ENCODE data around the gene ROCK2. TPM values are rescaled to one million over a fixed set of nuclear protein-coding genes. Genes with fewer than 3 reads are reported as not detected.

Gene ROCK2
- total and polyA plus RNA-seq, 4 donors: 5.3 to 31.0 (median 12.2) TPM

GRCh38 chr2:11393711-11394236 lies 49.3 kb upstream of the ROCK2 start:
- Histone ChIP-seq H3K4me1 (ENCODE audit: control insufficient read depth in 4 of 4, insufficient read depth in 4 of 4, low read length in 3 of 4) (peaks cover 9 to 33% (median 28%) of the 10 kb centered on the region in 4 donors), H3K9me3 (ENCODE audit: control insufficient read depth in 4 of 4, low read length in 3 of 4) (no peaks in the 10 kb centered on the region), H3K27me3 (ENCODE audit: control insufficient read depth in 4 of 4, insufficient read depth in 4 of 4, low read length in 3 of 4) (no peaks in the 10 kb centered on the region), H3K27ac (ENCODE audit: low read depth in 1 of 2, low read length in 2 of 2) (peak overlapping the region; percentile 13 to 40), H3K4me3 (ENCODE audit: low read depth in 1 of 3, low read length in 3 of 3) (no peak overlapping the region), H3K36me3 (ENCODE audit: control insufficient read depth in 4 of 4, insufficient read depth in 3 of 4, low read depth in 1 of 4, low read length in 3 of 4) (no peaks in the 10 kb centered on the region), H3K9ac (ENCODE audit: low read depth in 1 of 2, low read length in 2 of 2) (no peak overlapping the region)
- WGBS: 83% methylated on average over 11 of the region's 11 CpGs
- DNase-seq (ENCODE audit: low spot score): no peak
- no peak for TF ChIP-seq ATF3 (IDR thresholded peaks at IDR 0.05)
- no peak for TF ChIP-seq HNF4A (conservative IDR thresholded peaks at IDR 0.05)
- TF ChIP-seq RXRA (IDR thresholded peaks at IDR 0.05): no peak
- no peak for TF ChIP-seq CTCF (IDR thresholded peaks at IDR 0.05; ENCODE audit: low read depth, low read length, missing input control)
- TF ChIP-seq RAD21 (IDR thresholded peaks at IDR 0.05): no peak
- TF ChIP-seq TAF1 (conservative IDR thresholded peaks at IDR 0.05): no peak
- TF ChIP-seq YY1 (IDR thresholded peaks at IDR 0.05): no peak
- TF ChIP-seq NR2F2 (IDR thresholded peaks at IDR 0.05): no peak
- no peak for TF ChIP-seq FOXA1 (IDR thresholded peaks at IDR 0.05)
- TF ChIP-seq JUND (IDR thresholded peaks at IDR 0.05): no peak
- TF ChIP-seq MAX (IDR thresholded peaks at IDR 0.05): no peak
- TF ChIP-seq FOXA2 (IDR thresholded peaks at IDR 0.05): no peak
- no peak for TF ChIP-seq HNF4G (IDR thresholded peaks at IDR 0.05)
- no peak for TF ChIP-seq GABPA (IDR thresholded peaks at IDR 0.05 in 1 of 2, conservative IDR thresholded peaks at IDR 0.05 in 1 of 2)
- TF ChIP-seq SP1 (IDR thresholded peaks at IDR 0.05): no peak

GRCh38 chr2:11391942-11392266 lies 47.5 kb upstream of the ROCK2 start:
- Histone ChIP-seq H3K27me3 (ENCODE audit: control insufficient read depth in 4 of 4, insufficient read depth in 4 of 4, low read length in 3 of 4) (no peaks in the 10 kb centered on the region), H3K4me1 (ENCODE audit: control insufficient read depth in 4 of 4, insufficient read depth in 4 of 4, low read length in 3 of 4) (peaks cover 18 to 41% (median 37%) of the 10 kb centered on the region in 4 donors), H3K27ac (ENCODE audit: low read depth in 1 of 2, low read length in 2 of 2) (no peak overlapping the region), H3K4me3 (ENCODE audit: low read depth in 1 of 3, low read length in 3 of 3) (no peak overlapping the region), H3K36me3 (ENCODE audit: control insufficient read depth in 4 of 4, insufficient read depth in 3 of 4, low read depth in 1 of 4, low read length in 3 of 4) (no peaks in the 10 kb centered on the region), H3K9me3 (ENCODE audit: control insufficient read depth in 4 of 4, low read length in 3 of 4) (no peaks in the 10 kb centered on the region), H3K9ac (ENCODE audit: low read depth in 1 of 2, low read length in 2 of 2) (no peak overlapping the region)
- TF ChIP-seq MAX (IDR thresholded peaks at IDR 0.05): no peak
- no peak for TF ChIP-seq FOXA2 (IDR thresholded peaks at IDR 0.05)
- TF ChIP-seq ZBTB33 (IDR thresholded peaks at IDR 0.05): no peak
- no peak for TF ChIP-seq GABPA (IDR thresholded peaks at IDR 0.05 in 1 of 2, conservative IDR thresholded peaks at IDR 0.05 in 1 of 2)
- no peak for TF ChIP-seq RXRA (IDR thresholded peaks at IDR 0.05)
- no peak for TF ChIP-seq SP1 (IDR thresholded peaks at IDR 0.05)
- no peak for TF ChIP-seq YY1 (IDR thresholded peaks at IDR 0.05)
- TF ChIP-seq ATF3 (IDR thresholded peaks at IDR 0.05): no peak
- no peak for TF ChIP-seq NR2F2 (IDR thresholded peaks at IDR 0.05)
- TF ChIP-seq REST (IDR thresholded peaks at IDR 0.05): no peak
- TF ChIP-seq EGR1 (IDR thresholded peaks at IDR 0.05; ENCODE audit: low read depth in 2 of 2): no peak
- no peak for TF ChIP-seq CTCF (IDR thresholded peaks at IDR 0.05; ENCODE audit: low read depth, low read length, missing input control)
- TF ChIP-seq HNF4G (IDR thresholded peaks at IDR 0.05): no peak
- TF ChIP-seq HNF4A (conservative IDR thresholded peaks at IDR 0.05): no peak
- no peak for TF ChIP-seq RAD21 (IDR thresholded peaks at IDR 0.05)
- TF ChIP-seq FOXA1 (IDR thresholded peaks at IDR 0.05): no peak
- TF ChIP-seq TAF1 (conservative IDR thresholded peaks at IDR 0.05): no peak
- no peak for TF ChIP-seq JUND (IDR thresholded peaks at IDR 0.05)
- 79% methylated on average over 3 of the region's 3 CpGs for WGBS
- no peak for DNase-seq (ENCODE audit: low spot score)
